ENCODE data around the gene NFATC1.
"Not testable (repeated sequence)": the region's sequence is repeated elsewhere in the genome, so short reads cannot be mapped to it uniquely, and the experiment has no call there.

NFATC1 gene

GRCh38 chr18:79478484-79479115 is 82.9 kb downstream of the NFATC1 start:
- H3K4me1 ChIP-seq (ENCODE audit: insufficient read depth, insufficient read length): peaks cover 1% of the 10 kb centered on the region
- H3K4me3 ChIP-seq (ENCODE audit: insufficient read length, low read depth): no peak overlapping the region
- H3K27me3 ChIP-seq (ENCODE audit: insufficient read depth, insufficient read length): no peaks in the 10 kb centered on the region
- H3K36me3 ChIP-seq (ENCODE audit: insufficient read depth, insufficient read length, low read length): peaks cover 5% of the 10 kb centered on the region
- TF ChIP-seq ZNF274 (IDR thresholded peaks at IDR 0.05; ENCODE audit: low read depth, low read length) (no peak), SUZ12 (IDR thresholded peaks at IDR 0.05; ENCODE audit: extremely low read depth, insufficient read depth, insufficient read length) (no peak), YY1 (IDR thresholded peaks at IDR 0.05; ENCODE audit: insufficient read depth, insufficient read length) (no peak)
- no peak for DNase-seq (ENCODE audit: low read depth, low spot score)
- H3K9me3 ChIP-seq (ENCODE audit: insufficient read depth, low read length): no peaks in the 10 kb centered on the region
- H3K9ac ChIP-seq (ENCODE audit: insufficient read length, low read depth): no peak overlapping the region

GRCh38 chr18:79479116-79479760 is 83.5 kb downstream of the NFATC1 start:
- peaks cover 6% of the 10 kb centered on the region for H3K4me1 ChIP-seq (ENCODE audit: insufficient read depth, insufficient read length)
- no peak overlapping the region for H3K9ac ChIP-seq (ENCODE audit: insufficient read length, low read depth)
- no peak overlapping the region for H3K4me3 ChIP-seq (ENCODE audit: insufficient read length, low read depth)
- no peak for TF ChIP-seq YY1 (IDR thresholded peaks at IDR 0.05; ENCODE audit: insufficient read depth, insufficient read length)
- TF ChIP-seq SUZ12 (IDR thresholded peaks at IDR 0.05; ENCODE audit: extremely low read depth, insufficient read depth, insufficient read length): no peak
- TF ChIP-seq ZNF274 (IDR thresholded peaks at IDR 0.05; ENCODE audit: low read depth, low read length): no peak
- no peaks in the 10 kb centered on the region for H3K9me3 ChIP-seq (ENCODE audit: insufficient read depth, low read length)
- H3K27me3 ChIP-seq (ENCODE audit: insufficient read depth, insufficient read length): no peaks in the 10 kb centered on the region
- H3K36me3 ChIP-seq (ENCODE audit: insufficient read depth, insufficient read length, low read length): peaks cover 5% of the 10 kb centered on the region
- DNase-seq (ENCODE audit: low read depth, low spot score): no peak

- TF ChIP-seq ZNF274 (IDR thresholded peaks at IDR 0.05; ENCODE audit: low read depth, low read length) (no peak), YY1 (IDR thresholded peaks at IDR 0.05; ENCODE audit: insufficient read depth, insufficient read length) (no peak), SUZ12 (IDR thresholded peaks at IDR 0.05; ENCODE audit: extremely low read depth, insufficient read depth, insufficient read length) (no peak)
- Histone ChIP-seq H3K9me3 (ENCODE audit: insufficient read depth, low read length) (no peaks in the 10 kb centered on the region), H3K9ac (ENCODE audit: insufficient read length, low read depth) (no peak overlapping the region), H3K4me3 (ENCODE audit: insufficient read length, low read depth) (no peak overlapping the region), H3K36me3 (ENCODE audit: insufficient read depth, insufficient read length, low read length) (peaks cover 5% of the 10 kb centered on the region), H3K27me3 (ENCODE audit: insufficient read depth, insufficient read length) (no peaks in the 10 kb centered on the region), H3K4me1 (ENCODE audit: insufficient read depth, insufficient read length) (peaks cover 12% of the 10 kb centered on the region)
- no peak for DNase-seq (ENCODE audit: low read depth, low spot score)
These were observed 84.0 kb downstream of the NFATC1 start for GRCh38 chr18:79479761-79480161.

- no peak for TF ChIP-seq SUZ12 (IDR thresholded peaks at IDR 0.05; ENCODE audit: extremely low read depth, insufficient read depth, insufficient read length)
- TF ChIP-seq ZNF274 (IDR thresholded peaks at IDR 0.05; ENCODE audit: low read depth, low read length): no peak
- Histone ChIP-seq H3K4me1 (ENCODE audit: insufficient read depth, insufficient read length) (peaks cover 17% of the 10 kb centered on the region), H3K4me3 (ENCODE audit: insufficient read length, low read depth) (no peak overlapping the region), H3K36me3 (ENCODE audit: insufficient read depth, insufficient read length, low read length) (peaks cover 5% of the 10 kb centered on the region), H3K9ac (ENCODE audit: insufficient read length, low read depth) (no peak overlapping the region), H3K9me3 (ENCODE audit: insufficient read depth, low read length) (no peaks in the 10 kb centered on the region), H3K27me3 (ENCODE audit: insufficient read depth, insufficient read length) (no peaks in the 10 kb centered on the region)
- DNase-seq (ENCODE audit: low read depth, low spot score): no peak
These were observed 84.7 kb downstream of the NFATC1 start for GRCh38 chr18:79480171-79481045.

GRCh38 chr18:79481046-79481790 is 85.5 kb downstream of the NFATC1 start:
- Histone ChIP-seq H3K4me1 (ENCODE audit: insufficient read depth, insufficient read length) (peaks cover 17% of the 10 kb centered on the region), H3K4me3 (ENCODE audit: insufficient read length, low read depth) (no peak overlapping the region)
- TF ChIP-seq ZNF274 (IDR thresholded peaks at IDR 0.05; ENCODE audit: low read depth, low read length) (no peak), YY1 (IDR thresholded peaks at IDR 0.05; ENCODE audit: insufficient read depth, insufficient read length) (no peak), SUZ12 (IDR thresholded peaks at IDR 0.05; ENCODE audit: extremely low read depth, insufficient read depth, insufficient read length) (no peak)

GRCh38 chr18:79483393-79483792 is 87.7 kb downstream of the NFATC1 start:
- not testable (repeated sequence) for H3K27me3 ChIP-seq (ENCODE audit: insufficient read depth, insufficient read length); H3K9ac ChIP-seq (ENCODE audit: insufficient read length, low read depth); DNase-seq (ENCODE audit: low read depth, low spot score); H3K4me3 ChIP-seq (ENCODE audit: insufficient read length, low read depth); H3K9me3 ChIP-seq (ENCODE audit: insufficient read depth, low read length)
- H3K4me1 ChIP-seq (ENCODE audit: insufficient read depth, insufficient read length): peaks cover 17% of the 10 kb centered on the region
- H3K36me3 ChIP-seq (ENCODE audit: insufficient read depth, insufficient read length, low read length): peaks cover 20% of the 10 kb centered on the region

More at GRCh38 chr18:79481046-79481790, 85.5 kb downstream of the NFATC1 start:
- no peaks in the 10 kb centered on the region for H3K9me3 ChIP-seq (ENCODE audit: insufficient read depth, low read length)
- no peaks in the 10 kb centered on the region for H3K27me3 ChIP-seq (ENCODE audit: insufficient read depth, insufficient read length)
- no peak overlapping the region for H3K9ac ChIP-seq (ENCODE audit: insufficient read length, low read depth)
- peaks cover 5% of the 10 kb centered on the region for H3K36me3 ChIP-seq (ENCODE audit: insufficient read depth, insufficient read length, low read length)
- DNase-seq (ENCODE audit: low read depth, low spot score): no peak

Measured in NT2/D1 (cell line).